Right kidney (tissue), 1 donor: ENCODE measurements around the gene SEMA4C.
"Not testable (repeated sequence)": the region's sequence is repeated elsewhere in the genome, so short reads cannot be mapped to it uniquely, and the experiment has no call there.

ENCODE experiments used
- DNase-seq: peaks from one replicate; pipeline ENCODE4 v3.0.0-alpha.2; 2016

Gene SEMA4C

DNA sequence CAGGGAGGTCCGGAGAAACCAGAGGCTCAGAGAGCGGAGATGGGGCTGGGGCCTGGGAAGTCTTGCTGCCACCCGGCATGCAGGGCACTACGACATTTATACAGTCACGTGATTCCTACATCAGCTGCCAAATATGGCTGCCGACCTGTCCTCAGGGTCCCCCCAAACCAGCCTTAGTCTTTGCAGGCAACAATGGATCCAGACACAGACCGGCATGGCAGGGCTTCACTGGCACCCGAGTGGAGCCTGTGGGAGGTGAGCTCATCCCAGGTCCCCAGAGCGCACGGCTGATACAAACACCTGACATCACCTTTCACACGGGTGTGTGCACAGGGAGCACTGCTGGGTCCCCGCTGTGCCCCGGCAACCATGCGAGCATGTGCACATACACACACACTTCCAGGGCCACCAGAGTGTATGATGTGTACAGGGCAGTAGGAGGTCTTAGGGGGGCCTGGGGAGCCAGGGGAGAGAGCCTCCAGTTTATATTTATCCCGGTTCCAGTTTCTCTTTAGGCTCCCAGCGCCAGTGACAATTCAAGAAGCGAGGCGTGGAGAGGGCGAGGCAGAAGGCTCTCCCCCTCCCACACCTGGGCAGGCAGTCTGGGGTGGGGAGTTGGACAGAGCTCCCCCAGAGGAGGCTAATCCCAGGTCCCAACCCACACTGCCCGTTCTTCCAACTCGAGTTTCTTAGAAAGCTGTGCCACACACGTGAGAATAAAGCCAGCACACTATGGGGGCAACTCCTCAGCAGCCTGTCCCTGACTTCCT is 2.7 kb downstream of the SEMA4C start:
- DNase-seq, result no peak

- DNase-seq, result no peak
Observed at GRCh38 chr2:96866586-96866985, 3.3 kb downstream of the SEMA4C start.

DNA sequence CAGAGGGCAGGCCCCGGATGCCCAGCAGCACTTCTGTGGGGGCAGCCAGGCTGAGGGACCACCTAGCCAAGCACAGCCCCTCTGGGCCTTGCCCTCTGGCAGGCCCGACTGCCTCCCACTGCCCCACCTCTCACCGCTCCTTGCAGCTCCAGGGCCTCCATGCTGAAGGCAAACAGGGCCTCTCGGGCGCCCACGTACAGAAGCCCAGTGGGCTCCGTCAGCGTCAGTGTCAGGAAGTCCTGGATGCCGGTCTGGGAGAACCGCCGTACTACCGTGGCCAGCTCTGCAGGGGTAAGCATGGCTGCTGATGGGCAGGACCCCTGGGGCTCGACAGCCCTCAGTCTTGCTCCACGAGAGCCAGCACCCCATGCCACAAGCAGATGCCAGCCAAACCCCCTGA is 3.7 kb downstream of the SEMA4C start:
- DNase-seq, result no peak

GRCh38 chr2:96865654-96866053 is 4.2 kb downstream of the SEMA4C start:
- no peak for DNase-seq

DNA sequence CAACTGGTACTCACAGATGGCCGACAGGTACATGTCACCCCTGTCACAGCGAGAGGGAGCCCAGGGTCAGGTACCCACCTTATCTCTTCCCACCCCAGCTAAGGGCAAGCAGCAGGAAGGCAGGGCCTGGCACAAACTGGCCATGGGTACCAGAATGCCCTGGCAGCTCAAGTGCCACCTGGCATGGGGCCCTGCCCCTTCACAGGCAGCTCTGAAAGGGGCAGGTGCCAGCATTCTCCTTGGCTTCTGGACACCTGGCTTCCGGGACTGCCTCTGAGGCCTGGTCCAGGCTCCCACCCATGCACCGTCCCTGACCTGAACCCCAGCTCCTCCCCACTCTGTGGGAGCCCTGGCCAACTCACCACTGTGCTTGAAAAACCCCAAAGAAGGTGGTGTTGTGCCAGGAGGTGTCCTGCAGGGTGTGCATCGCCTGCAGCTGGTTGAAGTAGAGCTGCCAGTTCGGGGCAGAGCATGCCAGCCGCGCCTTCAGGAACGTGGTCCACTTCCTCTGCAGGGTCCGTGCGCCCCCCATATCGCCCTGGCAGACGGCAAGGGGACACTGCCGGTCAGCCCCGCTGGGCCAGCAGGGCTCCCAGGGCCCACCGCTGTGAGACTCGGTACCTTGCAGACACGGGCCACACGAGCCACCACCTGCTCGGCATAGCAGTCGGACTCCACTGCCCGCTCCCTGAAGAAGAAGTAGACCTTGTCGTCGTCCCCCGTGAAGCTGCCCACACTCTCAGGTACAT is 5.4 kb downstream of the SEMA4C start:
- DNase-seq, result no peak

- no peak for DNase-seq
Observed at GRCh38 chr2:96863575-96864342, 6.1 kb downstream of the SEMA4C start.

DNA sequence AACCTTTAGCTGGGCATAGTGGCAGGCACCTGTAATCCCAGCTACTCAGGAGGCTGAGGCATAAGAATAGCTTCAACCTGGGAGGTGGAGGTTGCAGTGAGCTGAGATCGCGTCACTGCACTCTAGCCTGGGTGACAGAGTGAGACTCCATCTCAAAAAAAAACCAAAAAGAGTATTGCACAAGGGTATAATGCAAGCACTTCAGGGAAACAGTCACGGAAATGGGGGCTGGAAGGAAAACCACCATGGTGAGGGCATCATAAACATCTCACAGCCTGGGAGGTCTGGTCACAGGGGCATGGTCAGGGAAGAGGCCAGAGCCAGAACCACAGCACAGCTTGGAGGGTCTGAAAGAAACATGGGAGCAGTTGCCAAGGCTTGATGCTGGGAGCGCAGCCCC is 6.8 kb downstream of the SEMA4C start:
- DNase-seq, result not testable (repeated sequence)

DNA sequence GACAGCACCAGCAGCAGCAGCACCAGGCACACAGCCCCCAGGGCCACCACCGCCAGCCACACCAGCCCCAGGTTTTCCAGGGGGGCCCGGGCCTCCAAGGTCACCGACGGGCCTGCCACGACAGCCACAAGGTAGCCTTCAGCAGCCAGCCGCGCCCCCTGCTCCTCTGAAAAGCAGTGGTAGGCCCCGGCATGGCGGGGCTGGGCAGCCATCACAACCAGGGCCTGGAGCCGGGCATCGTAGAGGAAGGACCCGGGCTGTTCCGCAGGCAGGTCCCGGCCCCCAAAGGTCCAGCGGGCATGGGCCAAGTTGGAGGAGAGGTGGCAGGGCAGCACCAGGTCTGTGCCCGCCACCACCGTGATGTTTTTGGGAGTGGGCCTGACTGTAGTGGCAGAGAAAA is 8.8 kb downstream of the SEMA4C start:
- DNase-seq, result no peak

DNA sequence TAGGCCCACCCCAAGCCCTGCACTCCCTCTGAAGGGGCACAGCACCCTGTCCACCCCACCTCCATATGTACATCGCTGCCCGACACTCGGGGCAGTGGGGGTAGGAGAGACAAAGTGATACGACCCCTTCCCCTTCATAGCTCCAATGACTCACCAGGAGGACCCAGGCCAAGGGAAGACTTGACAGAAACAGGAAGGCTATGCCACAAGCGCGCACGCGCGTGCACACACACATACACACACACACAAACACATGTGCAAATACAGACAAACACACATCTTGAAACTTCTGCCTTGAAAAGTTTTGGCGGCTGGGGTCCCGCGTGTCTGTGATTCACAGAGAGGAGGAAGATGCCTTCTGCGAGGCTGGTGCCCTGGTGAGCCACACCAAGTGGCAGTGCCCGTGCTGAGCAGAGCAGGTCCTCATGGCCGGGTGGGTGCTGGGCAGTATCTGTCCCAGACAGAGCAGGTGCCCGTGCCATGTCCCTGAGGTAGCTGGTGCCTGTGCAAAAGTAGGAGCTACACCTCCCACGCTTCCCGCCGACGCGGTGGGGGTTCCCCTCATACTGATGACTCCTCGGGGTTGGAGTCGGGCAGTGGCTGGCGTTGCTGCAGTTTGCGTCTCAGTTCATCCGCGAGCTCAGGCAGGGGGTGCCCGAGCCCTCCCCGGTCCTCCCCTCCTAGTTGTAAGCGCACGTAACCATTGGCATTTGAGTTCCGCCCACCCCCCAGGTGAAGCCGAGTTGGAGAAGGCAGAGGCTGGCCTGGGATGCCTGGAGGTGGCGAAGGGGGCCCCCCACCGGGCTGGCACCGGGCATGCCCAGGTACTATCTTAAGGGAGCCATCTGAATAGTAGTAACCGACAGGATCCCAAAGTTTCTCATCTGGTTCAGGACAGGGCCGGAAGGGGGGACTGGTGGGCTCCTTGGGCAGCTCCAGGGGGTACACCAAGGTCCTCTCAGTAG is 9.5 kb downstream of the SEMA4C start:
- DNase-seq, result no peak

- no peak for DNase-seq
Observed at GRCh38 chr2:96859681-96860064, 10.2 kb downstream of the SEMA4C start.

DNA sequence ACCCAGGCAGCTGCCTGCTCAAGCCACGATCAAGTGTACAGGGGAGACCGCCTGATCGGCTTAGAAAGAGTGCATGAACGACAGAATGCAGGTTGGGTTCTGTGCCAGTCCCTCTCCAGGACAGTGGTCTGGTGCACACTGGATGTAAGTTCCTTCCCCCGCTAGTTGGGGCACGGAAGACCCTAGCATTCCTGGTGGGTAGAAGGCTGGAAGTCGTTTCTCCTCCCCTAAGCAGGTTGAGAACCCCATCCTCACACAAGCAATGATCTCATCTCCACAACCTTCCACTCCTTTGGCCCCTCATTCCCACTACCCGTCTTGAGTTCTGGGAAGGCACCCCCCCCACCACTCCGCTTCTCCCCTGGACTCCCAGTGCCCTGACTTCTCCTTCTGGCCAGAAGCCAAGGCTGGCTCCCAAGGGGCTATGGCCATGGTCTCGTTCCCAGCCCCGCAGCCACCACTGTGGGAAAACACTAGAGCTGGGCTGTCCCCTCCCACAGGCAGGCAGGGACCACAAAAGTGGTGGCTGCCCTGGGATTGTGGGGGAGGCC is 10.7 kb downstream of the SEMA4C start:
- no peak for DNase-seq

DNA sequence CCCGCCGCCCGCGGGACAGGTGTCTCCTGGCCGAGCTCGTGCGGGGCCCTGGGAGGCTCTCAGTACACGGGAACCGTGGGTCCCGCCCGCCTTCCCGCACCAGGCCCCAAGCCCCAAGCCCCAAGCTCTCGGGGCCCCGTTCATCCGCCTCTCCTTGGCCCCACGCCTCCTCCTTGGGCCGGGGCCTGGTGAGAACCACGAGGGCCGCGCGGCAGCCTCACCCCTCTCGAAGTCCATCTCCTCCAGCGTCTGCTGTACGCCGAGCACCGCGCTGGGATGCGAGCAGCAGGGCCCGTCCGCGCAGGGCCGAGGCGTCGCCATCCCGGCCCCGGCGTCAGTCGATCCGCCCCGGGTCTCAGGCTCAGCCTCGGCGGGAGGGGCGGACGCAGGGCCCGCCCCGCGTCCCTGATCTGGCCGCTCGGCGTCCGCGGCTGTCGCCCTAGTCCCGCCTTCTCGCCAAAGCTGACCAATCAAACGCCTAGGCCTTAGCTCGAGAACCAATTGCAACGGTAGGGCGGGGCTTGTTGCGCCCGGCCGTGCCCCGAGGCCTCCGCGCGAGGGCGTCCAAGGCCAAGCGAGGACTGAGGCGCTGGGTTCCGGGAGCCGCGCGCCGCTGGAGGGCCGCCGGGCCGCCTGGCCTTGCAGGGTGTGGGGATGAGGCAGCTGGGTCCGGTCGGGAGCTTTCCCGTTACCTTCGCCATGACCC is 12.1 kb downstream of the SEMA4C start, which contains the start of gene ANKRD39:
TSS of gene ANKRD39 (minus strand) at position 350 of the 706 bp plus-strand sequence. CDS start at position 321, 29 bp downstream.
- peak; percentile 98 for DNase-seq

GRCh38 chr2:96856776-96857666 is 12.9 kb downstream of the SEMA4C start:
- peak; percentile 65 for DNase-seq

DNA sequence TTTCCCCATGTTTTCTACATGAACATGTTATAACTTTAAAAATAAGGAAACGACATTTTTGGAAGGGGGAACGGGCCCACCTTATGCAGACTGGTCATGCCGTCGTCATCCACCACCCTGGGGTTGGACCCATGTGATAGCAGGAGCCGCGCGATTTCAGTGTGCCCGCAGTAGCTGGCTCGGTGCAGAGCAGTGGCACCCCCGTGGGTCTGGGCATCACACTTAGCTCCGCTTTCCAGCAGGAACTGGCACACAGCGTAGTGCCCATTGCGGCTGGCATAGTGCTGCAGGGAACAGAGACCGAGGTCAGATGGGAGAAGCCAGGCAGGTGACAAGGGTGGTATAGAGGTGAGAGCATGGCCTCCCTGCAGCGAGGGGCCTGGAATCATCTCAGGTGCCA is 16.6 kb downstream of the SEMA4C start:
- DNase-seq, result no peak

DNA sequence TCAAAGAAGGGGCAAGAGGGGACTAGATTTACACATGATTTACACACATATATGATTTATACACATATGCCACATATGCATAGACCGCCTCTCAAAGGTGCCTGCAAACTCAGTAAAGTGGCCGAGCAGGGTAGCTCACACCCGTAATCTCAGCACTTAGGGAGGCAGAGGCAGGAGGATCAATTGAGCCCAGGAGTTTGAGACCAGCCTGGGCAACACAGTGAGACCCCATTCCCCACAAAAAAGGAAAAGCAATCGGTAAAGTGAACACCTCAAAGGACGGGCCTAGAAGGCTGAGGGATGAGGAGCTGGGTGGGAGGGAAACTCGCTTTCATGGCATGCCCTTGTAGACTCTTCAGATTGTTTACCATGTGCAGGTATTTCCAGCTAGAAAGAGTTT is 17.2 kb downstream of the SEMA4C start:
- no peak for DNase-seq

DNA sequence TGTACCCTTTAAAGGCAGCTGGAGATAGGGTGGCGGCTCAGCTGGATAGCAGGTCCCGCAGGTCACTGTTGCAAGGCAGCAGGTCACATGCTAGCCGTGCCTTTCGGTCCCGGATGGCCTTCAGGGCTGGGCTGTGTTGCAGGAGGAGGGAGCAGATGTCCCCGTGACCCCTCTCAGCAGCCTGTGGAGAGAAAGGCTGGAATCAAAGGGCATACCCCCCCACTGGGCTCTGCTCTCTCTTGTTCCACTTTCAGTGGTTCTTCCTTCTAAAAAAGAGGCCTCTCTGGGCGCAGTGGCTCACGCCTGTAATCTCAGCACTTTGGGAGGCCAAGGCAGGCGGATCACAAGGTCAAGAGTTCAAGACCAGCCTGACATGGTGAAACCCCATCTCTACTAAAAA is 21.6 kb downstream of the SEMA4C start:
- DNase-seq, result no peak

DNA sequence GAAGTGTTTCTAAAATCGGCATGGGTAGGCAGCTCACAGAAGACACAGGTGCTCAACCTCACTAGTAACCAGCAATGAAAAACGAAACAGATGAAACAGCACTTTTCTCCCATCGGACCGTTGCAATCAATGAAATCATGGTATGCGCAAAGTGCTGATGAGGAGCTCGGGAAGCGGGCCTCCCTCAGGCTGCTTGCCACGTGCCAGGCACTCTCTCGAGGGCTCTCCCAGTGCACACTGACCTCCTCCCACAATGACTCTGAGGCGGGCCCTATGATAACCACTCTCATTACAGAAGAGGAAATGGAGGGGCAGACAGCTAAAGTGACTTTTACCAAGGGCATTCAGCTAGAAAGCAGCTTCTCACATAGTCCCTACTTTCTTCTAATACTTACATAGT is 22.3 kb downstream of the SEMA4C start:
- no peak for DNase-seq

DNA sequence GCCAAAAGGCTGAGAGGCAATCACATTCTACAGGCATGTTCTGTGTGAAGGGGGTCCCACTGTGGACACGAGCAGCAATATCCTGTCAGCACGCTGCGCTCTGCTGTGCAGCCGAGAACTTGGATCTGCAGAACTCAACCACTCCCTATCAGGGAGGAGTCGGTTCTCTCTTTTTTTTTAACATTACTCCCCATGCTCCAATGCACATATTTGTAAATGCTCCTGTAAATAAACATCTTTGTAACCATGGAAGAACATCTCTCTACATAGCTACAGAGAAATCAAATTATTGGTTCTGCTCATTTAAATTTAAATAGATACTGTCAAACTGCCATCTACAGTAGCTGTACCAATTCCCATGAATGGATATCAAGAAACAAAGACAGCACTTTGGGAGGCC is 23.1 kb downstream of the SEMA4C start:
- DNase-seq, result no peak

DNA sequence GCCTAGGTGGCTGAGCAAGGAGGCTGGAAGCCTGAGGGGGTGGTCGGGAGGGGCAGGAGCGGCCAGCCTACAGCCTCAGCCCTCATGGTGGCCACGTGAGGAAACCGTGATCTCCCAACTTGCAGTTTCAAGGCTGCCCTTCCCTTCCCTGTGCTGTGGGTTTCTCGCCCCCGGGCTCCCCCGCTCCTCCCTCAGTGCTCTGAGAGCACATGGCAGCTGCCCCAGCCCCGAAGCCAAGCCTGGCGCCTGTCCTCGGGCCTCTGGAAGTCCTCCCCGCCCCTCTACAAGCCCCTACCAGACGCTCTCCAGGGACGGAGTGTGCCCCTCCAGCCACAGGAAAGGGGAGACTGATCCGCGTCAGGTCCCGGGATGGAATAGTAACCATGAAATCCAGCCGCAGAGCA is 25.5 kb downstream of the SEMA4C start:
- DNase-seq, result no peak
